Sigmoid colon (tissue), 4 donors: Measurements from ENCODE around the gene IGFL1.

ENCODE experiments used
- POLR2AphosphoS5 ChIP-seq, 4 donors: sonication (generic); formaldehyde crosslinking; IDR thresholded peaks; one replicate each; pipeline ENCODE4 v1.6.1; 2017; ENCODE audit warnings: antibody characterized with exemption in 4 of 4
- TF ChIP-seq, protein P1 (sequence below), 4 experiments: fragments of 450-650 bp in 3 of 4; fragments of 200-600 bp in 1 of 4; IDR thresholded peaks; one replicate each; pipeline ENCODE4 v1.5.1; 2016 to 2019; ENCODE audit warnings: antibody characterized with exemption in 4 of 4, mild to moderate bottlenecking in 3 of 4, moderate library complexity in 2 of 4

DNA sequence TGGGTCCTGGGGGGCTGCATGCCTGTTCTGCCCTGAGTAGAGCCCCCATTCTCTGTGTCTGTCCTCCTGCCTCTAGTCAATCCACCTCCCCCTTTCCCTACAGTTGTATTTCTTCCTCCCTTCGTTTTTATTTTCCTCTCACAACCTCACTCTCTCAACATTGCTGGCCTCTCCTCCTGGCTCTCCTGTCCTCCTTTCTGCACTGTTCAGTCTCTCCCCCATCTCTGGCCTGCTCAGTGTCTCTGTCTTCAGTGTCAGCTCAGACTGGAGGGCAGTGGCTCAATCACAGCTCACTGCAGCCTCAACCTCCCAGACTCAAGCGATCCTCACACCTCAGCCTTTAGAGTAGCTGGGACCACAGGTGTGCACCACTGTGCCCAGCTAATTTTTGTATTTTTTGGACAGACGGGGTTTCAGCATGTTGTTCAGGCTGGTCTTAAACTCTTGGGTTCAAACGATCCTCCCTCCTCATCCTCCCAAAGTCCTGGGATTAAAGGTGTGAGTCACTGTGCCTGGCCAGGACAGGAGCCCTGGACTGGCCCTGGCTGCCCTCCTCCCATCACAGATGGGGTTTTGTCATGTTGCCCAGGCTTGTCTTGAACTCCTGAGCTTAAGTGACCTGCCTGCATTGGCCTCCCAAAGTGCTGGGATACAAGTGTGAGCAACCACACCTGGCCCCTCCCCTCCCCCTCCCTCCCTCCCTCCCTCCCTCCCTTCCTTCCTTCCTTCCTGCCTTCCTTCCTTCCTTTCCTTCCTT lies 32.0 kb upstream of the IGFL1 start:
- TF ChIP-seq POLR2AphosphoS5 (IDR thresholded peaks at IDR 0.05), result no peak
- TF ChIP-seq, protein P1, sequence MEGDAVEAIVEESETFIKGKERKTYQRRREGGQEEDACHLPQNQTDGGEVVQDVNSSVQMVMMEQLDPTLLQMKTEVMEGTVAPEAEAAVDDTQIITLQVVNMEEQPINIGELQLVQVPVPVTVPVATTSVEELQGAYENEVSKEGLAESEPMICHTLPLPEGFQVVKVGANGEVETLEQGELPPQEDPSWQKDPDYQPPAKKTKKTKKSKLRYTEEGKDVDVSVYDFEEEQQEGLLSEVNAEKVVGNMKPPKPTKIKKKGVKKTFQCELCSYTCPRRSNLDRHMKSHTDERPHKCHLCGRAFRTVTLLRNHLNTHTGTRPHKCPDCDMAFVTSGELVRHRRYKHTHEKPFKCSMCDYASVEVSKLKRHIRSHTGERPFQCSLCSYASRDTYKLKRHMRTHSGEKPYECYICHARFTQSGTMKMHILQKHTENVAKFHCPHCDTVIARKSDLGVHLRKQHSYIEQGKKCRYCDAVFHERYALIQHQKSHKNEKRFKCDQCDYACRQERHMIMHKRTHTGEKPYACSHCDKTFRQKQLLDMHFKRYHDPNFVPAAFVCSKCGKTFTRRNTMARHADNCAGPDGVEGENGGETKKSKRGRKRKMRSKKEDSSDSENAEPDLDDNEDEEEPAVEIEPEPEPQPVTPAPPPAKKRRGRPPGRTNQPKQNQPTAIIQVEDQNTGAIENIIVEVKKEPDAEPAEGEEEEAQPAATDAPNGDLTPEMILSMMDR (IDR thresholded peaks at IDR 0.05), result no peak
